IPS-20b (cell line): ENCODE results near the gene OLFM3.

ENCODE experiments used
- H3K27ac ChIP-seq: one replicate; pipeline ENCODE4 v1.5.1; 2013; ENCODE audit warnings: low read length
- H3K27me3 ChIP-seq: 2 replicates; pipeline ENCODE4 v1.6.1; 2013; ENCODE audit warnings: mild to moderate bottlenecking, low read length, inconsistent platforms; ENCODE audit not compliant: insufficient read depth
- H3K36me3 ChIP-seq: 2 replicates; pipeline ENCODE4 v1.6.1; 2013; ENCODE audit warnings: low read depth, mild to moderate bottlenecking, inconsistent platforms, low read length, moderate library complexity; ENCODE audit not compliant: insufficient read depth
- H3K4me1 ChIP-seq: 2 replicates; pipeline ENCODE4 v1.6.1; 2013; ENCODE audit warnings: mild to moderate bottlenecking, control low read depth, inconsistent platforms, low read length, moderate library complexity; ENCODE audit not compliant: insufficient read depth
- H3K4me3 ChIP-seq: 2 replicates; pipeline ENCODE4 v1.5.1; 2013; ENCODE audit warnings: mild to moderate bottlenecking, low read length, inconsistent platforms
- H3K9ac ChIP-seq: 2 replicates; pipeline ENCODE4 v1.6.1; 2013; ENCODE audit warnings: low read depth, mild to moderate bottlenecking, inconsistent platforms, low read length, moderate library complexity
- H3K9me3 ChIP-seq: 2 replicates; pipeline ENCODE4 v1.6.1; 2013; ENCODE audit warnings: mild to moderate bottlenecking, low read depth, low read length, inconsistent platforms; ENCODE audit not compliant: insufficient read depth

OLFM3 gene

DNA sequence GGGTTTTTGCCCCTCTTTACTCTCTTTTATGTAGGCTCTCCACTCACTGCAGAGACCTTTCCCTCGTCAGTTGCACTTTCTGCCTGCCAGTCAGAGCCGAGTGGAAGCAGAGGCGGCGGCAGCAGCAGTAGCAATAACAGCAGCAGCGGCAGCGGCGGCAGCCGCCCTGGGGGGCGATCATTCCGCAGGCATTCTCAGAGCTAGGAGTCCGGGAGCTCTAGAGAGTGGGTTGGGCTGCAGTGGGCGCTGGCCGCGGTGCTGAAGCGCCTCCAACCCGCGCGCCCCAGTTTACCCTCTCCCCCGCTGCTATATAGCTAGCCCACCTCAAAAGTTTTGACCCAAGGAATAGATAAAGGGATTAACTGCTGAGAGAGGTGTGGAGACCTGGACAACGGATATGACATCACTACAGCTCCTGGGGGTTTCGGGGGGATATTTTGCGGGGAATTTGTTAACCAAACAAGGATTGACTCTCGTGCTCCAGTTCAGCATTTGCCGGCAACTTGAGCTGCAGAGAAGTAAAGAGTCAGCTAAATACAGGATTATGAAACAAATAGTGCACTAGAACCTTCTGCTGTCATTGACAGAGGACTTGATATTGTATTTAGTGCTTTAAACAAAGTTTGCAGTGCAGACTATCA is at the start of gene OLFM3:
Gene OLFM3, minus strand, starts transcription at position 102 of the 641 bp plus-strand sequence.
- Histone ChIP-seq H3K4me1 (no peaks in the 10 kb centered on the region), H3K4me3 (peak within 1 kb of the TSS; percentile 89), H3K27me3 (peaks cover 12% of the 10 kb centered on the region), H3K36me3 (no peaks in the 10 kb centered on the region), H3K9me3 (no peaks in the 10 kb centered on the region), H3K27ac (no peak within 1 kb of the TSS), H3K9ac (peak within 1 kb of the TSS; percentile 45; the same call in 1 of the 2 replicates)

DNA sequence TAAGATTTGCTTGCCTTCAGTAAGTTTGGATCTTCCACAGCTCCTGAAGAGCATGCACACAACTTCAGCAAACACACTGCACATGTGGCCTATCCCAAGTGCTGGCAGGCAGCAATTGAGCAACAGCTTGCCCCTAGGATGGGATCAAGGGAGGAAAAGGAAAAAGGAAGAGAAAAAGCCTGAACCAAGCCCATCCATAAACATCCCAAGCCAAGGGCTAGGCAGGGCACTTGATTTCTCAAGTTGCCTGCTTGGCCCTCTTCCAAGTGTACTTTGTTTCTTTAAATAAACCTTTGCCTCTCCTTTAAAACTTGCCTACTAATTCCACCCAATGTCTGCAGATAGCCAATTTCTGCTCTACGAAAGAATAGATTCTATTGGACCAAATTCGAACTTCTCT is 49.0 kb upstream of the OLFM3 start:
- H3K4me3 ChIP-seq, result no peak overlapping the region
- H3K4me1 ChIP-seq, result no peaks in the 10 kb centered on the region
- H3K36me3 ChIP-seq, result no peaks in the 10 kb centered on the region
- no peaks in the 10 kb centered on the region for H3K27me3 ChIP-seq
- H3K9me3 ChIP-seq, result no peaks in the 10 kb centered on the region
- H3K27ac ChIP-seq, result no peak overlapping the region
- no peak overlapping the region for H3K9ac ChIP-seq

- no peaks in the 10 kb centered on the region for H3K36me3 ChIP-seq
- H3K4me1 ChIP-seq, result no peaks in the 10 kb centered on the region
- H3K27ac ChIP-seq, result no peak overlapping the region
- no peaks in the 10 kb centered on the region for H3K9me3 ChIP-seq
- no peak overlapping the region for H3K4me3 ChIP-seq
- no peak overlapping the region for H3K9ac ChIP-seq
- no peaks in the 10 kb centered on the region for H3K27me3 ChIP-seq
Observed at GRCh38 chr1:102032534-102032933, 35.8 kb upstream of the OLFM3 start.

GRCh38 chr1:102019530-102019929 is 22.8 kb upstream of the OLFM3 start:
- Histone ChIP-seq H3K27me3 (no peaks in the 10 kb centered on the region), H3K27ac (no peak overlapping the region), H3K36me3 (no peaks in the 10 kb centered on the region), H3K9me3 (peaks cover 6% of the 10 kb centered on the region; the same call in 1 of the 2 replicates), H3K9ac (no peak overlapping the region), H3K4me3 (no peak overlapping the region), H3K4me1 (no peaks in the 10 kb centered on the region)

GRCh38 chr1:102015728-102016127 is 19.0 kb upstream of the OLFM3 start:
- no peak overlapping the region for H3K9ac ChIP-seq
- H3K4me3 ChIP-seq, result no peak overlapping the region
- H3K4me1 ChIP-seq, result no peaks in the 10 kb centered on the region; the same call in 1 of the 2 replicates
- H3K36me3 ChIP-seq, result no peaks in the 10 kb centered on the region
- no peaks in the 10 kb centered on the region for H3K27me3 ChIP-seq
- H3K27ac ChIP-seq, result no peak overlapping the region
- no peaks in the 10 kb centered on the region for H3K9me3 ChIP-seq

DNA sequence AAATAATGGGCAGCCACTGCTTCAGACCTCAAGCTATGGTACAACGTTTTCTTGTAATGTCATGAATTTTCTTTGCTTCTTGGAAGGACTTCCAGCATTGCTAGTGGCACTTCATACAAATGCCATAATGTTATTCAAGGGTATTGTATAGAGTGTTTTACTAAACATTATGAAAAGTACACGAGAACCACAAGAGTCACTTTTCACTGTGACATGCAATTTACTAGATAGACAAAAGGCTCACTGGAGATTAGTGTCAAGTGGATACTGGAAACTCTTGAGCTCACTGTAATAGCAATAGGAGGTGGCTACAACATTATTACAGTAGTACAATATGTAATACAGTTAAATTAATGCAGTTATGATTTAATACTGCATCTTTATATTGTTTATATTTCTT is 5.3 kb upstream of the OLFM3 start:
- Histone ChIP-seq H3K27me3 (no peaks in the 10 kb centered on the region; the same call in 1 of the 2 replicates), H3K4me1 (no peaks in the 10 kb centered on the region), H3K9ac (no peak overlapping the region), H3K36me3 (no peaks in the 10 kb centered on the region), H3K27ac (no peak overlapping the region), H3K9me3 (no peaks in the 10 kb centered on the region), H3K4me3 (no peak overlapping the region)

DNA sequence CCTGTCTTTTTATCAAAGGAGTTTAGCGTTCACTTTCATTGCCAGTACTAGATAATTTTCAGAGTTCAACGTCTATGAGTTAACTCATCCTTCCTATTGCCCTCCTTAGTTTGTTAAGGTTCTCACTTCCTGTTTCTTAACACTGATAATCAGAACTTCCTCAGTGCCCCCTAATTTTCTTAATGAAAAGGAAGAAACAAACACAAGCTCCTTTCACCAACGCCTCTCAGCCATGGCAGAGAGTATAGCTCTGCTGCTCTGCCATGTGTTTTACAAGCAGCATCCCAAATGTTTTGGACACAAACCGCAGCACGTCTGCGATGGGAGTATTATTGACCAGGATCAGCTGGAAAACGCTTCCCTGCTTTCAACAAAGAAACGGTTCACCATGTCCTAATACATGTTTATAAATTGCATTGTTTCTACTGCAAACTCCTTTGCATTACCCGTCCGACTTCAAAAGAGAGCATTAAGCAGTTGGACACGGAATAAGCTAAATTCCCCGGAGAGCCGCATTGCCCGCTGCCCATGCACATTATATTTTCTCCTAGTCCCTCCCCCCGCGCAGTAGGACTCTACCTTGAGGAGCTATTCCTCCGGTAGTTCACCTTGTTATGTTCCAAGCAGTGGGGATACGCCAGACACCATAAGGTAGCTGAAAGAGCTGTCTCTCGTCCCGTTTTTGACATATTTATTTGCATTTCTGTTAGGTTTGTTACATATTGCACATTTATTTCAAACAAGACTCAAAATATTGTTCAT is 561 bp downstream of the OLFM3 start:
- H3K9ac ChIP-seq, result peak overlapping the region; percentile 45; the same call in 1 of the 2 replicates
- peaks cover 12% of the 10 kb centered on the region for H3K27me3 ChIP-seq
- peak overlapping the region; percentile 89 for H3K4me3 ChIP-seq
- H3K27ac ChIP-seq, result no peak overlapping the region
- H3K9me3 ChIP-seq, result no peaks in the 10 kb centered on the region
- no peaks in the 10 kb centered on the region for H3K4me1 ChIP-seq
- no peaks in the 10 kb centered on the region for H3K36me3 ChIP-seq

- H3K27ac ChIP-seq, result no peak overlapping the region
- no peak overlapping the region for H3K4me3 ChIP-seq
- H3K9ac ChIP-seq, result no peak overlapping the region
Observed at GRCh38 chr1:101993710-101994109, 3.0 kb downstream of the OLFM3 start.

DNA sequence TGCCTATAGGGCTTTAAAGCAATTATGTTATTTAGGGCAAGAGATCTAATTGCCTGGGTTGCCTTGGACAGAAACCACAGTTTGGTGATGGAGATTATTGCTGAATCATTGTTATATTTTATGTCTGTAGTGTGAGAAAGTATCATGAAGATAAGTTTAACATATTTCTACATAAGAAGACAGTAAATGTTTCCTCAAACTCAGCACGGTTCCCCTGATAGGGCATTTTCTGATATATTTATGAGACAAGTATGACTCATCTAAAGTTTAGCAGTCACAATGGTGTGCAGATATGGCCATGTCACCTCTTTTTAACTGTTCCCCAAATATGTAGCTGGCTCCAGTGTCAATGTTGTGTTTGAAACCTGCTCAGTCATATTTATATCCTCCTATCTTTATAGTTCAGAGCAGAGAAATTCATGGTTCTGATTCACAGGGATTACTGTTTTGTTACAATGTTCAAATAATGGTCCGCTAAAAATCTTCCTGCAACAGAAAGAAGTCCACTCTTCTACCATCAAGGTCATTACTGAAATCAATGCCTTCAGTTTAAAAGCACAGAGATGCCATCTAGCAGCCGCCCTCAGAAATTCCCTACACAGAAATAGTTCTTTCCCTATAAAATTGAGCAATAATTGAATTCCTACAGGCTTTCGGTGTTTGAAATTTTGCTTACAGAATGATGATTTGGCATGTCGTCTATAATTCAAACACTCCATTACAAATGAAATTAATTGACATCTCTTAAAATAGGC is 3.7 kb downstream of the OLFM3 start:
- H3K27ac ChIP-seq, result no peak overlapping the region
- peaks cover 12% of the 10 kb centered on the region for H3K27me3 ChIP-seq
- H3K4me1 ChIP-seq, result no peaks in the 10 kb centered on the region
- H3K4me3 ChIP-seq, result no peak overlapping the region
- H3K9ac ChIP-seq, result no peak overlapping the region
- H3K9me3 ChIP-seq, result no peaks in the 10 kb centered on the region
- H3K36me3 ChIP-seq, result no peaks in the 10 kb centered on the region

More at GRCh38 chr1:101993710-101994109, 3.0 kb downstream of the OLFM3 start:
- H3K4me1 ChIP-seq, result no peaks in the 10 kb centered on the region
- peaks cover 12% of the 10 kb centered on the region for H3K27me3 ChIP-seq
- no peaks in the 10 kb centered on the region for H3K36me3 ChIP-seq
- no peaks in the 10 kb centered on the region for H3K9me3 ChIP-seq

DNA sequence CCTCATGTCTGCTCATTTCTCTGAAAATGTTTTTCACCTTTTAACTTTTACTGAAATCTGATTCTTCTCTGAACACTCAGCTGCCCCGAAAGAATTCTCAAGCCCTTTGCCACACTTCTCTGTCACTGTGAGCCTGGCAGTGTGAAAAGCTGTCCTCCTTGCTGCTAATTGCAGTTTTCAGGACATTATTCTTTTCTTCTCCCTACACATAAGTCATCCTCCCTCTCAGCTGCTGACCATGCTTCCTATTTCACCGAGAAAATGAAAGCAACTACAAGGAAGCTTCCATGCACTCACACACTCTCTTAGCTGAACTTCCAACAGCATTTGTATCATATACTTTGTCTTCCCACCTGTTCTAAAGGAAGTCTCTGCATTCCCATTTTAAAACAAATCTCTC is 15.8 kb downstream of the OLFM3 start:
- no peak overlapping the region for H3K27ac ChIP-seq
- no peak overlapping the region for H3K4me3 ChIP-seq
- no peaks in the 10 kb centered on the region for H3K36me3 ChIP-seq
- no peaks in the 10 kb centered on the region; the same call in 1 of the 2 replicates for H3K9me3 ChIP-seq
- no peaks in the 10 kb centered on the region for H3K27me3 ChIP-seq
- peaks cover under 1% of the 10 kb centered on the region; the same call in 1 of the 2 replicates for H3K4me1 ChIP-seq
- no peak overlapping the region for H3K9ac ChIP-seq

GRCh38 chr1:101977266-101977665 is 19.5 kb downstream of the OLFM3 start:
- Histone ChIP-seq H3K9me3 (no peaks in the 10 kb centered on the region; the same call in 1 of the 2 replicates), H3K9ac (no peak overlapping the region), H3K36me3 (no peaks in the 10 kb centered on the region), H3K4me1 (peaks cover 5% of the 10 kb centered on the region; the same call in 1 of the 2 replicates), H3K27ac (no peak overlapping the region), H3K27me3 (no peaks in the 10 kb centered on the region), H3K4me3 (no peak overlapping the region)
